Large intestine (tissue), 3 donors: ENCODE results near the gene RAF1. TPM values are rescaled to one million over a fixed set of nuclear protein-coding genes. Genes with fewer than 3 reads are reported as not detected.

Source experiments
- DNase-seq, 2 donors: peaks; one replicate each; pipeline versions ENCODE4 v3.0.0 to v3.0.0-alpha.2; 2013
- H3K27ac ChIP-seq: one replicate; pipeline ENCODE4 v1.5.1; 2013; ENCODE audit warnings: low read length
- H3K27me3 ChIP-seq: 2 replicates; pipeline ENCODE4 v1.6.1; 2013; ENCODE audit warnings: low read length; ENCODE audit not compliant: control insufficient read depth, insufficient read depth
- H3K36me3 ChIP-seq: 2 replicates; pipeline ENCODE4 v1.6.1; 2013; ENCODE audit warnings: low read length; ENCODE audit not compliant: control insufficient read depth, insufficient read depth
- H3K4me1 ChIP-seq: one replicate; pipeline ENCODE4 v1.6.1; 2013; ENCODE audit warnings: low read length; ENCODE audit not compliant: control insufficient read depth, insufficient read depth
- H3K4me3 ChIP-seq: one replicate; pipeline ENCODE4 v1.5.1; 2013; ENCODE audit warnings: low read length
- H3K9me3 ChIP-seq: one replicate; pipeline ENCODE4 v1.6.1; 2013; ENCODE audit warnings: mild to moderate bottlenecking, low read depth, low read length, moderate library complexity; ENCODE audit not compliant: control insufficient read depth
- WGBS: methylation state at CpG from one replicate; pipeline ENCODE4 v1.1.5; 2013; ENCODE audit warnings: low lambda C conversion rate; ENCODE audit not compliant: insufficient coverage; 5-methylcytosine and 5-hydroxymethylcytosine counted together
- polyA plus RNA-seq: library from polyadenylated mRNA; unstranded; fragments of 120-200 nt; gene quantifications from one replicate; pipeline ENCODE4 v1.2.1, GENCODE V29; 2013

Gene RAF1
- polyA plus RNA-seq, 1 donor: 88.4 TPM

GRCh38 chr3:12608376-12608775 lies 55.5 kb downstream of the RAF1 start:
- WGBS: no CpG with 5 or more reads among the region's 1 CpG
- no peaks in the 10 kb centered on the region for H3K4me1 ChIP-seq
- DNase-seq: no peak
- H3K9me3 ChIP-seq: no peaks in the 10 kb centered on the region
- H3K36me3 ChIP-seq: peaks cover 53% of the 10 kb centered on the region
- no peak overlapping the region for H3K4me3 ChIP-seq
- H3K27ac ChIP-seq: no peak overlapping the region
- H3K27me3 ChIP-seq: no peaks in the 10 kb centered on the region

GRCh38 chr3:12603969-12604368 lies 59.9 kb downstream of the RAF1 start:
- no peak overlapping the region for H3K27ac ChIP-seq
- DNase-seq: no peak
- no CpG with 5 or more reads among the region's 2 CpGs for WGBS
- peaks cover 68% of the 10 kb centered on the region for H3K36me3 ChIP-seq
- H3K4me3 ChIP-seq: no peak overlapping the region
- H3K9me3 ChIP-seq: no peaks in the 10 kb centered on the region
- H3K4me1 ChIP-seq: no peaks in the 10 kb centered on the region
- H3K27me3 ChIP-seq: no peaks in the 10 kb centered on the region

DNA sequence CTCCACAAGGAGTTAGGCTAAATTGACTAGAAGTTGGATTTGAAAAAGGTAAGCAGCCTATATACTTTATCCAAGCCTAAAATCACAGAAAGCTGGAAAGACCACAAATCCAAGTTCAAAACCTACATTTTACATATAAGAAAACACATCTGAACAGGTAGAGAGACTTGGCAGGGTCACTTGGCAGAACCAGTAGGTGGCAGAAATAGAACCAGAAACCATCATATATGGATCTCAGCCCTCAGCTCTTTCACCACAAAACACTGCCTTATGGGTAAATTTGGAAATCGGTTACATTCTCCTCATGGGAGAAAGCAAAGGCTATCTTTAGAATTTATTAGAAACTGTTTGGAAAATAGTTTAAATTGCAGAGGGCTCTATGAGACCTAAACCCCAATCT lies 62.8 kb downstream of the RAF1 start:
- H3K9me3 ChIP-seq: no peaks in the 10 kb centered on the region
- no peaks in the 10 kb centered on the region for H3K4me1 ChIP-seq
- no peak for DNase-seq
- no peak overlapping the region for H3K4me3 ChIP-seq
- H3K27me3 ChIP-seq: no peaks in the 10 kb centered on the region
- no CpG with 5 or more reads among the region's 1 CpG for WGBS
- no peak overlapping the region for H3K27ac ChIP-seq
- H3K36me3 ChIP-seq: peaks cover 66% of the 10 kb centered on the region

- Histone ChIP-seq H3K4me3 (no peak overlapping the region), H3K27me3 (no peaks in the 10 kb centered on the region), H3K36me3 (peaks cover 76% of the 10 kb centered on the region), H3K4me1 (no peaks in the 10 kb centered on the region), H3K27ac (no peak overlapping the region), H3K9me3 (no peaks in the 10 kb centered on the region)
- no peak for DNase-seq
These were observed 65.0 kb downstream of the RAF1 start for GRCh38 chr3:12598890-12599289.

GRCh38 chr3:12593473-12593872 lies 70.4 kb downstream of the RAF1 start:
- Histone ChIP-seq H3K4me3 (no peak overlapping the region), H3K36me3 (peaks cover 76% of the 10 kb centered on the region), H3K27me3 (no peaks in the 10 kb centered on the region), H3K4me1 (no peaks in the 10 kb centered on the region), H3K9me3 (no peaks in the 10 kb centered on the region), H3K27ac (no peak overlapping the region)
- DNase-seq: no peak
- no CpG with 5 or more reads among the region's 3 CpGs for WGBS

GRCh38 chr3:12591997-12592715 lies 71.8 kb downstream of the RAF1 start:
- H3K4me3 ChIP-seq: no peak overlapping the region
- no peaks in the 10 kb centered on the region for H3K27me3 ChIP-seq
- no peak for DNase-seq
- 86% methylated on average over 1 of the region's 4 CpGs for WGBS
- H3K9me3 ChIP-seq: no peaks in the 10 kb centered on the region
- H3K36me3 ChIP-seq: peaks cover 76% of the 10 kb centered on the region
- no peak overlapping the region for H3K27ac ChIP-seq
- no peaks in the 10 kb centered on the region for H3K4me1 ChIP-seq

DNA sequence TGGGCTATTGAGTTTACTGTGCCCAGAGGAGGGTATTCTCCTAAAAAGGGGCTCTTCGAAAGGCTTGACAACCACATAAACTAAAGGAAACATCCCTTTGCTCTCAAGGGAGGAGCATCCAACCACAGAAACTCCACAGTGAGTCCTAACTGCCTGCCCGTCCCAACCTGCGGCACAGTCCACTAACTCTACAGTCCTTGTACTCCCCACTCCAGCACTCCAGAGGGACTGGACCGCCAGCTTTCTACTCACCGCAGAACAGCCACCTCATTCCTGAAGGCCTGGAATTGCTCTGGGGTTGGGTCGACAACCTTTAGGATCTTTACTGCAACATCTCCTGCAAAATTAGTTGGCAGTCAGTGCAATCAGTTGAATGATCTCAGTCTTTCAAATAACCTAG lies 72.5 kb downstream of the RAF1 start:
- Histone ChIP-seq H3K36me3 (peaks cover 81% of the 10 kb centered on the region), H3K4me3 (no peak overlapping the region), H3K27ac (no peak overlapping the region), H3K9me3 (no peaks in the 10 kb centered on the region), H3K4me1 (no peaks in the 10 kb centered on the region), H3K27me3 (no peaks in the 10 kb centered on the region)
- no peak for DNase-seq
- no CpG with 5 or more reads among the region's 6 CpGs for WGBS

DNA sequence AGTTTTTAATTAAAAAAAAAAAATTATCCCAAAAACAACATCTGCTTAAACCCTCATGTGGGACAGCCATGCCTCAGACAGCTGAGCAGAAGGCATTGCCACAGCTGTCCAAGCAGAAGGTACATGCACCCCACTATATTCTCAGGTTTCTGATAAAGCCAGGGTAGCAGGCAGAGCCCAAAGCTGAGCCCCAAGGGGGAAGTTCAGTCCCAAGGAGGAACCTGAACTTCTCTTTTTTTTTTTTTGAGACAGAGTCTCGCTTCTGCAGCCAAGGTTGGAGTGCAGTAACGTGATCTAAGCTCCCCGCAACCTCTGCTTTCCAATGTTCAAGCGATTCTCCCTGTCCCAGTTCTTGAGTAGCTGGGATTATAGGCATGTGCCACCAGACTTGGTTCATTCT lies 73.8 kb downstream of the RAF1 start:
- peaks cover 86% of the 10 kb centered on the region for H3K36me3 ChIP-seq
- H3K4me1 ChIP-seq: no peaks in the 10 kb centered on the region
- H3K27me3 ChIP-seq: no peaks in the 10 kb centered on the region
- no peaks in the 10 kb centered on the region for H3K9me3 ChIP-seq
- WGBS: no CpG with 5 or more reads among the region's 4 CpGs
- no peak for DNase-seq
- no peak overlapping the region for H3K4me3 ChIP-seq
- H3K27ac ChIP-seq: no peak overlapping the region

DNA sequence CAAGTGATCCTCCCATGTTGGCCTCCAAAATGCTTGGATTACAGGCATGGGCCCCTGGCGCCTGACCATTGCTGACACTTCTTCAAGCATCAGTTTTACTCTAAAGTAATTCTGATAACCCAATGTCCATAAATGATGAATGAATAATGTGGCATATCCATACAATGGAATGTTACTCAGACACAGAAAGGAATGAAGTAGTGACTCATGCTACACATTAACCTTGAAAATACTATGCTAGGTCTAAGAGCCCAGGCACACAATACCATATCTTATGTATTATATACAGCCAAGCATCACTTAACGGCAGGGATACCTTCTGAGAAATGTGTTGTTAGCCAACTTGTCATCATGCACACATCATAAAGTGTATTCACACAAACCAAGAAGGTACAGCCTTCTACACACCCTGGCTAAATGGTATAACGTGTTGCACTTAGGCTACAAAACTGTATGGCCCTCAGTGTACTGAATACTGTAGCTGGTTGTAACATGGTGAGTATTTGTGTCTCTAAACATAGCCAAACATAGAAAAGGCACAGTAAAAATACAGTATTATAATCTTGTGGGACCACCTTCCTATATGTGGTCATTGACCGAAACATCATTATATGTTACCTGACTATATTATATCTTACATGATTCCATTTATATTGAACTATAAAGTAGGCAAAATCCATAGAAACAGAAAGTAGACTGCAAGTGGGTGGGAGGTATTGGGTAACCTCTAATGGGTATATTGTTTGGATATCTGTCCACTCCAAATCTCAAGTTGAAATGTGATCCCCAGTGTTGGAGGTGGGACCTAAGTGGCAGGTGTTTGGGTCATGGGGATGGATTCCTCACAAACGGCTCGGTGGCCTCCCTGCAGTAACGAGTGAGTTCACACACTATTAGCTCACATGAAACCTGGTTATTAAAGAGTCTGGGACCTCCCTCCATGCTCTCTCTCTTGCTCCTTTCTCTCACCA lies 75.6 kb downstream of the RAF1 start:
- H3K27me3 ChIP-seq: no peaks in the 10 kb centered on the region
- H3K27ac ChIP-seq: no peak overlapping the region
- H3K9me3 ChIP-seq: no peaks in the 10 kb centered on the region
- no CpG with 5 or more reads among the region's 7 CpGs for WGBS
- H3K4me1 ChIP-seq: no peaks in the 10 kb centered on the region
- no peak overlapping the region for H3K4me3 ChIP-seq
- DNase-seq: no peak
- H3K36me3 ChIP-seq: peaks cover 87% of the 10 kb centered on the region

- Histone ChIP-seq H3K36me3 (peaks cover 94% of the 10 kb centered on the region), H3K4me1 (no peaks in the 10 kb centered on the region), H3K9me3 (no peaks in the 10 kb centered on the region), H3K27ac (no peak overlapping the region), H3K4me3 (no peak overlapping the region), H3K27me3 (no peaks in the 10 kb centered on the region)
- WGBS: no CpG with 5 or more reads among the region's 3 CpGs
- DNase-seq: no peak
These were observed 77.5 kb downstream of the RAF1 start for GRCh38 chr3:12586403-12586802.
